A549 (cell line): ENCODE data around the gene CALR3. TPM values are rescaled to one million over a fixed set of nuclear protein-coding genes. Genes with fewer than 3 reads are reported as not detected.

Experiments
- ATAC-seq, 2 experiments: fragments of 200-7000 bp in 1 of 2; fragments of >200 bp in 1 of 2; cut with Nextera tagmentation in 1 of 2; cut with Tn5 transposase in 1 of 2; 3 replicates each; pipeline versions ENCODE4 v1.8.0 to v1.9.1; 2018 to 2020; ENCODE audit warnings: mild to moderate bottlenecking in 1 of 2, moderate library complexity in 1 of 2
- CTCF ChIA-PET: fragments of 300-600 bp; sonication (Branson Sonifier 250); formaldehyde crosslinking; extraction: SDS; loops from one replicate; lab custom pipeline; 2021; ENCODE audit warnings: antibody characterized with exemption, inconsistent platforms; lab: Yijun Ruan, JAX
- POLR2A ChIA-PET: fragments of 350-600 bp; formaldehyde crosslinking; extraction: SDS; loops from one replicate; lab custom pipeline; 2021; ENCODE audit warnings: antibody characterized with exemption, inconsistent platforms; lab: Yijun Ruan, JAX
- DNase-seq, 2 experiments: peaks; one replicate each; pipeline versions ENCODE4 v3.0.0 to v3.0.0-alpha.2; 2011 to 2016; ENCODE audit warnings: low read depth in 1 of 2, low spot score in 1 of 2
- FAIRE-seq: peaks from 2 replicates; lab custom pipeline; 2011; peaks lifted over from hg19 to GRCh38; lab: Jason Lieb, UNC
- H3K27ac ChIP-seq, 2 experiments: fragments of >200 bp; sonication (Bioruptor Twin); formaldehyde crosslinking; 3 replicates each; pipeline ENCODE4 v1.5.1; 2016 to 2017
- H3K4me1 ChIP-seq: fragments of >200 bp; sonication (Bioruptor Twin); formaldehyde crosslinking; 3 replicates; pipeline ENCODE4 v1.6.1; 2016
- H3K4me2 ChIP-seq: fragments of >200 bp; sonication (Bioruptor Twin); formaldehyde crosslinking; 3 replicates; pipeline ENCODE4 v1.6.1; 2016
- H3K4me3 ChIP-seq: fragments of >200 bp; sonication (Bioruptor Twin); formaldehyde crosslinking; 3 replicates; pipeline ENCODE4 v1.5.1; 2016
- H3K9me3 ChIP-seq: fragments of >200 bp; sonication (Bioruptor Twin); formaldehyde crosslinking; 3 replicates; pipeline ENCODE4 v1.6.1; 2016
- ATOH8 ChIP-seq: fragments of 250-450 bp; sonication (Bioruptor Pico); IDR thresholded peaks from 2 replicates; pipeline ENCODE4 v1.5.0; 2020; ENCODE audit warnings: low read depth, mild to moderate bottlenecking, moderate library complexity
- CEBPB ChIP-seq, 2 experiments: fragments of >200 bp in 1 of 2; sonication (Bioruptor Twin) in 1 of 2; formaldehyde crosslinking in 1 of 2; IDR thresholded peaks; 2 replicates each; pipeline ENCODE4 v1.6.1; 2012 to 2016
- CHD2 ChIP-seq: fragments of 150-350 bp; IDR thresholded peaks from 2 replicates; pipeline ENCODE4 v1.6.1; 2014; ENCODE audit warnings: low read length; ENCODE audit not compliant: partially characterized antibody
- CTCF ChIP-seq: fragments of >200 bp; sonication (Bioruptor Twin); formaldehyde crosslinking; IDR thresholded peaks from 3 replicates; pipeline ENCODE4 v1.5.1; 2016
- EHMT2 ChIP-seq: fragments of 200-600 bp; sonication (generic); IDR thresholded peaks from 2 replicates; pipeline ENCODE4 v1.6.1; 2016; ENCODE audit warnings: antibody characterized with exemption, low read depth, mild to moderate bottlenecking, moderate library complexity
- EP300 ChIP-seq, 2 experiments: fragments of >200 bp; sonication (Bioruptor Twin); formaldehyde crosslinking; IDR thresholded peaks; 2 replicates in 1 of 2; 3 replicates in 1 of 2; pipeline ENCODE4 v1.6.1; 2016 to 2017
- FOSB ChIP-seq: fragments of 250-450 bp; sonication (Bioruptor Pico); IDR thresholded peaks from 2 replicates; pipeline ENCODE4 v1.5.0; 2020; ENCODE audit warnings: mild to moderate bottlenecking, moderate library complexity
- FOSL2 ChIP-seq, 2 experiments: fragments of 450-650 bp in 1 of 2; fragments of >200 bp in 1 of 2; sonication (Bioruptor Twin) in 1 of 2; formaldehyde crosslinking; IDR thresholded peaks; 2 replicates each; pipeline versions ENCODE4 v1.5.0 to v1.6.1; 2016 to 2020; ENCODE audit warnings: mild to moderate bottlenecking in 1 of 2, moderate library complexity in 1 of 2
- FOXS1 ChIP-seq: fragments of 250-450 bp; sonication (Bioruptor Pico); IDR thresholded peaks from 2 replicates; pipeline ENCODE4 v1.5.0; 2020; ENCODE audit warnings: mild to moderate bottlenecking, moderate library complexity
- HDAC2 ChIP-seq: fragments of 200-600 bp; sonication (generic); IDR thresholded peaks from 2 replicates; pipeline ENCODE4 v1.6.1; 2016
- HOXA7 ChIP-seq: fragments of 250-450 bp; sonication (Bioruptor Pico); IDR thresholded peaks from 2 replicates; pipeline ENCODE4 v1.5.0; 2020; ENCODE audit warnings: mild to moderate bottlenecking, moderate library complexity
- HOXB13 ChIP-seq: fragments of 250-450 bp; sonication (Bioruptor Pico); IDR thresholded peaks from 2 replicates; pipeline ENCODE4 v1.5.0; 2020; ENCODE audit warnings: low read depth, mild to moderate bottlenecking, moderate library complexity
- JUNB ChIP-seq: fragments of >200 bp; sonication (Bioruptor Twin); formaldehyde crosslinking; IDR thresholded peaks from 2 replicates; pipeline ENCODE4 v1.6.1; 2016
- KDM1A ChIP-seq: fragments of 200-600 bp; sonication (generic); IDR thresholded peaks from 2 replicates; pipeline ENCODE4 v1.6.1; 2016; ENCODE audit warnings: low read depth, mild to moderate bottlenecking
- MAZ ChIP-seq: fragments of 150-350 bp; IDR thresholded peaks from 2 replicates; pipeline ENCODE4 v1.6.1; 2014; ENCODE audit warnings: antibody characterized with exemption, low read depth, low read length, borderline replicate concordance
- NPAS2 ChIP-seq: fragments of 250-450 bp; sonication (Bioruptor Pico); IDR thresholded peaks from 2 replicates; pipeline ENCODE4 v1.8.0; 2022; ENCODE audit warnings: mild to moderate bottlenecking, moderate library complexity, borderline replicate concordance
- POLR2AphosphoS2 ChIP-seq: conservative IDR thresholded peaks from 2 replicates; pipeline ENCODE4 v1.6.1; 2012; ENCODE audit warnings: low read length, improper control_type of control experiment, inconsistent platforms
- RARB ChIP-seq: fragments of 250-450 bp; sonication (Bioruptor Pico); IDR thresholded peaks from 2 replicates; pipeline ENCODE4 v1.8.0; 2021; ENCODE audit warnings: mild to moderate bottlenecking, moderate library complexity
- RCOR1 ChIP-seq: fragments of 150-350 bp; IDR thresholded peaks from 2 replicates; pipeline ENCODE4 v1.6.1; 2014; ENCODE audit warnings: antibody characterized with exemption, low read length, low read depth
- SMC3 ChIP-seq: fragments of >200 bp; sonication (Bioruptor Twin); formaldehyde crosslinking; IDR thresholded peaks from 3 replicates; pipeline ENCODE4 v1.6.1; 2018; ENCODE audit warnings: inconsistent platforms
- ZC3H11A ChIP-seq: fragments of 450-650 bp; IDR thresholded peaks from 2 replicates; pipeline ENCODE4 v1.6.1; 2014; ENCODE audit warnings: antibody characterized with exemption, mild to moderate bottlenecking
- whole genome bisulfite sequencing: methylation state at CpG from one replicate; pipeline ENCODE4 v1.1.6; 2017; ENCODE audit errors: missing lambda C conversion rate; 5-methylcytosine and 5-hydroxymethylcytosine counted together
- polyA plus RNA-seq, 4 experiments: library from polyadenylated mRNA; depleted of rRNA in 3 of 4; stranded (reverse); fragments of >200 nt; fragmentation: RNase III in 1 of 4; extraction: RNeasy Plus Mini Kit Qiagen cat#74134 plus additional on column Dnase treatment in 1 of 4; gene quantifications; 2 replicates in 3 of 4; 3 replicates in 1 of 4; pipeline ENCODE4 v1.2.3, GENCODE V29; 2011 to 2017
- TF ChIP-seq, protein P1 (sequence below): IDR thresholded peaks from 2 replicates; pipeline ENCODE4 v1.6.1; 2012
- TF ChIP-seq, protein P2 (sequence below): fragments of >200 bp; sonication (Bioruptor Twin); formaldehyde crosslinking; IDR thresholded peaks from 3 replicates; pipeline ENCODE4 v1.6.1; 2016
- TF ChIP-seq, protein P3 (sequence below): fragments of >200 bp; sonication (Bioruptor Twin); formaldehyde crosslinking; IDR thresholded peaks from 2 replicates; pipeline ENCODE4 v1.6.1; 2016

Gene CALR3
- polyA plus RNA-seq, 2 of the 4 experiments (the other 2 are of a cell fraction) = 0.10 TPM; not detected in 1

DNA sequence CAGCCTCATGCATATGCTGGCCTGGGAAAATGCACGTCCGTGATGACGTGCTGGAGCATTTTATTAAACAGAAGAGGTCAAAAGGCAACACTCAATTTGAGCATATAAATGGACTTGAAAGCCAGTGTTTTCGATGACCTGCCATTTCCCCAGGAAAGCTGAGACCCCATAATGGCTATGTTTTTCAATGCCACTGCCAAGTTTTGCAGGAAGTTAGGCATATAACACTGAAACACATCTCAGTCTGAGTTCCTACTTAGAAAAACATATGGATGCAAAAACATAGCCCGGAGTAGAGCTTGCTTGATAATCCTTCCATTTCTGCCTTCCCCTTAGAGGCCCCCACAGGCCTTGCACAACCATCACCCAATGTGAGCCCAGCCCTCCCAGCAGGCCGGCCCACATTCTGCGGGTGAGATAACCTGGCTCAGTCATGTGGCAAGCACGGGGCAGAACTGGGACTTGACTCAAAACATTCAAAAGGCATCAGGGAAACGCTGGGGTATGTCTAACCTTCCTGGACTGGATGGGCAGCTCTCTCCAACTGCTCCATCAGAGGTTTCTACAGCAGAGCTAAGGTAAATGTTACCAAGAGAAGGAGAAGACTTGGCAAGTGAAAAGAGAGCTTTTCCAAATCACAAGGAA is 49.1 kb downstream of the CALR3 start:
- H3K4me2 ChIP-seq = no peak overlapping the region
- no peak overlapping the region for H3K27ac ChIP-seq
- 87% methylated on average over 7 of the region's 9 CpGs for whole genome bisulfite sequencing
- no peaks in the 10 kb centered on the region for H3K9me3 ChIP-seq
- ChIA-PET POLR2A (no interaction called here), CTCF (no interaction called here)
- H3K4me3 ChIP-seq = no peak overlapping the region
- peak in 1 of 2 experiments; percentile 36; a peak in 1 of 6 replicates for ATAC-seq
- DNase-seq = no peak
- TF ChIP-seq POLR2AphosphoS2 (no peak), JUNB (no peak), NPAS2 (no peak)
- 0 out of 3 replicates have a peak, but pooled peaks cover 3% of the 10 kb centered on the region for H3K4me1 ChIP-seq
- no peak for FAIRE-seq

DNA sequence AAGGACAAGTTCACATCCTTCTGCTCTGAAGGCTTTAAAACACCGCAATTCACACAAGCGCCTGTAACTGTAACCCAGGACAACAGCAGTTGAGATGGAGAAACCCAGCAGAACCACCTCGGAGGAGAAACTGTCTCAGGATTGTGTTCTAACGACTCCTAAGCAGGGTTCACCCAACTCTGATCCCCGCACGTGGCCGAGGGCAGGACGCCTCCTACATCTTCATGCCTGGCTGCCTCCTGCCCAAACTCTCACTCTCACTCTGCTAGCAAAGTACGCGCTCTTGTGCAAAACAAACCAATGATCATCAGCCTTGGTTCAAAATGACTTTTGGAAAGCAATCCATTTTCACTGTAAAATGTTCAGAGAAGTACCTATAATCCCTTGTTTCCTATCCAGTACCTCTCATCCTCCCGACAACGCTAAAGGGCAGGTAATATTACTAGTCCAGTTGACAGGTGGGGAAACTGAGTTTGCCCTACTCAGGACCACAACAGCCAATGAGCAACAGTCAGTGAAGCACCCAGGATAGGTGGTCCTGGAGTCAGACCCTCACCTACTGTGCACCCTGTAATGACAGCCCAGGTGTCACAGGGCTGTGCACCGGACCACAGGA is 49.8 kb downstream of the CALR3 start:
- no peak overlapping the region for H3K4me2 ChIP-seq
- CTCF ChIA-PET = no interaction called here
- TF ChIP-seq, protein P1, sequence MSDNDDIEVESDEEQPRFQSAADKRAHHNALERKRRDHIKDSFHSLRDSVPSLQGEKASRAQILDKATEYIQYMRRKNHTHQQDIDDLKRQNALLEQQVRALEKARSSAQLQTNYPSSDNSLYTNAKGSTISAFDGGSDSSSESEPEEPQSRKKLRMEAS = no peak
- TF ChIP-seq EP300 (IDR thresholded peaks at IDR 0.05) (no peak), JUNB (no peak), ZC3H11A (no peak), EHMT2 (no peak), KDM1A (no peak), RARB (CRISPR knock-in tag) (no peak), HOXA7 (CRISPR knock-in tag) (no peak), SMC3 (no peak), FOSL2 (IDR thresholded peaks at IDR 0.05) (no peak), FOSL2 (CRISPR knock-in tag; IDR thresholded peaks at IDR 0.05) (no peak), CHD2 (no peak), RCOR1 (no peak), CEBPB (IDR thresholded peaks at IDR 0.05) (no peak), POLR2AphosphoS2 (no peak), NPAS2 (no peak)
- TF ChIP-seq, all 56 proteins: peak for 0
- 89% methylated on average over 13 of the region's 13 CpGs for WGBS
- POLR2A ChIA-PET = no interaction called here
- Histone ChIP-seq H3K4me3 (no peak overlapping the region), H3K9me3 (no peaks in the 10 kb centered on the region), H3K4me1 (0 out of 3 replicates have a peak, but pooled peaks cover 3% of the 10 kb centered on the region), H3K27ac (no peak overlapping the region)
- DNase-seq (no peak), FAIRE-seq (no peak), ATAC-seq (no peak)

GRCh38 chr19:16445238-16446107 is 50.5 kb downstream of the CALR3 start:
- POLR2A ChIA-PET = no interaction called here
- WGBS = 81% methylated on average over 12 of the region's 14 CpGs
- TF ChIP-seq SMC3 (no peak), RARB (CRISPR knock-in tag) (no peak), KDM1A (no peak), CTCF (no peak), MAZ (no peak), FOXS1 (no peak), FOSB (CRISPR knock-in tag) (no peak), JUNB (no peak), HDAC2 (no peak), HOXB13 (CRISPR knock-in tag) (no peak), ATOH8 (CRISPR knock-in tag) (no peak)
- TF ChIP-seq, protein P2, sequence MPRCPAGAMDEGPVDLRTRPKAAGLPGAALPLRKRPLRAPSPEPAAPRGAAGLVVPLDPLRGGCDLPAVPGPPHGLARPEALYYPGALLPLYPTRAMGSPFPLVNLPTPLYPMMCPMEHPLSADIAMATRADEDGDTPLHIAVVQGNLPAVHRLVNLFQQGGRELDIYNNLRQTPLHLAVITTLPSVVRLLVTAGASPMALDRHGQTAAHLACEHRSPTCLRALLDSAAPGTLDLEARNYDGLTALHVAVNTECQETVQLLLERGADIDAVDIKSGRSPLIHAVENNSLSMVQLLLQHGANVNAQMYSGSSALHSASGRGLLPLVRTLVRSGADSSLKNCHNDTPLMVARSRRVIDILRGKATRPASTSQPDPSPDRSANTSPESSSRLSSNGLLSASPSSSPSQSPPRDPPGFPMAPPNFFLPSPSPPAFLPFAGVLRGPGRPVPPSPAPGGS = no peak
- TF ChIP-seq, protein P3, sequence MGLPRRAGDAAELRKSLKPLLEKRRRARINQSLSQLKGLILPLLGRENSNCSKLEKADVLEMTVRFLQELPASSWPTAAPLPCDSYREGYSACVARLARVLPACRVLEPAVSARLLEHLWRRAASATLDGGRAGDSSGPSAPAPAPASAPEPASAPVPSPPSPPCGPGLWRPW = no peak
- H3K27ac ChIP-seq = no peak overlapping the region
- H3K4me1 ChIP-seq = 0 out of 3 replicates have a peak, but pooled peaks cover 3% of the 10 kb centered on the region
- CTCF ChIA-PET = no interaction called here
- H3K4me3 ChIP-seq = no peak overlapping the region
- FAIRE-seq = no peak
- H3K4me2 ChIP-seq = no peak overlapping the region
- H3K9me3 ChIP-seq = no peaks in the 10 kb centered on the region
- 0 out of 6 replicates have a peak, but pooled peaks of 1 of the 2 experiments have one; percentile 30 for ATAC-seq
- DNase-seq = no peak
